ENCODE data around the gene C17orf50. TPM values are rescaled to one million over a fixed set of nuclear protein-coding genes. Genes with fewer than 3 reads are reported as not detected.

Gene C17orf50
- total RNA-seq, 1 experiment from 2014 or later: not detected

GRCh38 chr17:35738519-35739133 is 22.1 kb upstream of the C17orf50 start:
- Histone ChIP-seq H3K27me3 (ENCODE audit: insufficient read depth, low read depth) (peaks cover 68% of the 10 kb centered on the region), H3K4me1 (replicated peaks; ENCODE audit: insufficient read depth) (no peaks in the 10 kb centered on the region), H3K9me2 (ENCODE audit: insufficient read depth) (no peaks in the 10 kb centered on the region), H3K4me3 (no peak overlapping the region), H4K20me1 (ENCODE audit: insufficient read depth) (peaks cover 3% of the 10 kb centered on the region; the same call in 1 of the 2 replicates), H3K9me3 (ENCODE audit: insufficient read depth, low read depth) (no peaks in the 10 kb centered on the region), H2AFZ (no peak overlapping the region), H3F3A (ENCODE audit: insufficient read depth, low read depth) (no peaks in the 10 kb centered on the region), H3K36me3 (ENCODE audit: low read depth) (no peaks in the 10 kb centered on the region), H3K79me2 (ENCODE audit: low read depth) (no peaks in the 10 kb centered on the region), H3K4me2 (no peak overlapping the region), H3K27ac (no peak overlapping the region)
- ChIA-PET CTCF (no interaction called here), POLR2A (ENCODE audit: unreplicated experiment) (no interaction called here)
- intact Hi-C loops (cut with micrococcal nuclease; ENCODE audit: unreplicated experiment): no loop called here
- no peak for DNase-seq
- no TSS peak for BruUV-seq (replicated peaks)
- TF ChIP-seq EZH2 (IDR thresholded peaks at IDR 0.05; ENCODE audit: low read depth): no peak
- no peak for TF ChIP-seq CTCF (conservative IDR thresholded peaks at IDR 0.05)

GRCh38 chr17:35740216-35740615 is 20.5 kb upstream of the C17orf50 start:
- H3K4me2 ChIP-seq: no peak overlapping the region
- intact Hi-C loops (cut with micrococcal nuclease; ENCODE audit: unreplicated experiment): loop anchor here (10.0 kb wide), 1 partner anchor 605 kb away; no protein-coding TSS in a partner anchor

More at GRCh38 chr17:35740216-35740615, 20.5 kb upstream of the C17orf50 start:
- no peak overlapping the region for H3K27ac ChIP-seq
- POLR2A ChIA-PET (ENCODE audit: unreplicated experiment): no interaction called here
- H2AFZ ChIP-seq: no peak overlapping the region
- H3K4me1 ChIP-seq (replicated peaks; ENCODE audit: insufficient read depth): no peaks in the 10 kb centered on the region
- H3K9me2 ChIP-seq (ENCODE audit: insufficient read depth): no peaks in the 10 kb centered on the region
- CTCF ChIA-PET: no interaction called here
- no peaks in the 10 kb centered on the region for H3F3A ChIP-seq (ENCODE audit: insufficient read depth, low read depth)
- no peak for DNase-seq
- TF ChIP-seq CTCF (conservative IDR thresholded peaks at IDR 0.05) (no peak), EZH2 (IDR thresholded peaks at IDR 0.05; ENCODE audit: low read depth) (no peak)
- no peaks in the 10 kb centered on the region for H3K36me3 ChIP-seq (ENCODE audit: low read depth)
- no TSS peak for BruUV-seq (replicated peaks)
- no peak overlapping the region for H3K4me3 ChIP-seq
- H3K27me3 ChIP-seq (ENCODE audit: insufficient read depth, low read depth): peaks cover 84% of the 10 kb centered on the region
- peaks cover 3% of the 10 kb centered on the region; the same call in 1 of the 2 replicates for H4K20me1 ChIP-seq (ENCODE audit: insufficient read depth)
- no peaks in the 10 kb centered on the region for H3K9me3 ChIP-seq (ENCODE audit: insufficient read depth, low read depth)
- H3K79me2 ChIP-seq (ENCODE audit: low read depth): no peaks in the 10 kb centered on the region
